DND-41 (cell line): Measurements from ENCODE around the gene RNF14.
A peak's percentile ranks its signal among the peaks of the same experiment; 100 is the strongest.

ENCODE experiments used
- ATAC-seq: fragments of 200-7000 bp; cut with Tn5 transposase; 3 replicates; pipeline ENCODE4 v1.9.1; 2021; ENCODE audit warnings: low read depth; ENCODE audit not compliant: insufficient read depth
- DNase-seq: peaks from one replicate; pipeline ENCODE4 v3.0.0-alpha.2; 2020
- H2AFZ ChIP-seq: 2 replicates; pipeline ENCODE4 v1.6.0; 2012; ENCODE audit warnings: low read depth, low read length
- H3K27ac ChIP-seq: 2 replicates; pipeline ENCODE4 v1.5.1; 2012; ENCODE audit warnings: low read length, inconsistent platforms
- H3K27me3 ChIP-seq: fragments of 200-600 bp; sonication (generic); 2 replicates; pipeline ENCODE4 v1.6.0; 2012; ENCODE audit warnings: low read length, mild to moderate bottlenecking, inconsistent platforms; ENCODE audit not compliant: insufficient read depth, poor library complexity
- H3K36me3 ChIP-seq: 2 replicates; pipeline ENCODE4 v1.5.1; 2012; ENCODE audit warnings: low read length, inconsistent platforms; ENCODE audit not compliant: insufficient read depth
- H3K4me1 ChIP-seq: 2 replicates; pipeline ENCODE4 v1.5.1; 2012; ENCODE audit warnings: mild to moderate bottlenecking, low read length; ENCODE audit not compliant: insufficient read depth
- H3K4me2 ChIP-seq: 2 replicates; pipeline ENCODE4 v1.6.0; 2012; ENCODE audit warnings: mild to moderate bottlenecking, moderate library complexity, low read length, inconsistent platforms; ENCODE audit not compliant: insufficient read depth
- H3K4me3 ChIP-seq, 2 experiments: fragments of 200-600 bp in 1 of 2; shearing (Covaris generic) in 1 of 2; 2 replicates each; pipeline ENCODE4 v1.5.1; 2012 to 2016; ENCODE audit warnings: inconsistent platforms in 2 of 2, low read length in 2 of 2, mild to moderate bottlenecking in 2 of 2, low read depth in 1 of 2, moderate library complexity in 1 of 2
- H3K79me2 ChIP-seq: 2 replicates; pipeline ENCODE4 v1.6.0; 2012; ENCODE audit warnings: low read length, inconsistent platforms; ENCODE audit not compliant: insufficient read depth
- H3K9ac ChIP-seq: 2 replicates; pipeline ENCODE4 v1.6.0; 2012; ENCODE audit warnings: low read depth, mild to moderate bottlenecking, inconsistent platforms, low read length, moderate library complexity
- H3K9me3 ChIP-seq: 2 replicates; pipeline ENCODE4 v1.5.1; 2012; ENCODE audit warnings: low read length, moderate library complexity, mild to moderate bottlenecking, inconsistent platforms; ENCODE audit not compliant: insufficient read depth, severe bottlenecking
- H4K20me1 ChIP-seq: 2 replicates; pipeline ENCODE4 v1.6.0; 2012; ENCODE audit warnings: low read length; ENCODE audit not compliant: insufficient read depth
- CTCF ChIP-seq: IDR thresholded peaks from 2 replicates; pipeline ENCODE4 v1.5.1; 2012; ENCODE audit warnings: borderline replicate concordance, low read length, moderate library complexity, mild to moderate bottlenecking; ENCODE audit not compliant: poor library complexity, severe bottlenecking; ENCODE audit errors: extremely low read depth
- EZH2 ChIP-seq: IDR thresholded peaks from 3 replicates; pipeline ENCODE4 v1.6.1; 2012; ENCODE audit warnings: borderline replicate concordance, low read depth, mild to moderate bottlenecking, moderate library complexity, low read length, inconsistent platforms; ENCODE audit not compliant: severe bottlenecking

The RNF14 gene

DNA sequence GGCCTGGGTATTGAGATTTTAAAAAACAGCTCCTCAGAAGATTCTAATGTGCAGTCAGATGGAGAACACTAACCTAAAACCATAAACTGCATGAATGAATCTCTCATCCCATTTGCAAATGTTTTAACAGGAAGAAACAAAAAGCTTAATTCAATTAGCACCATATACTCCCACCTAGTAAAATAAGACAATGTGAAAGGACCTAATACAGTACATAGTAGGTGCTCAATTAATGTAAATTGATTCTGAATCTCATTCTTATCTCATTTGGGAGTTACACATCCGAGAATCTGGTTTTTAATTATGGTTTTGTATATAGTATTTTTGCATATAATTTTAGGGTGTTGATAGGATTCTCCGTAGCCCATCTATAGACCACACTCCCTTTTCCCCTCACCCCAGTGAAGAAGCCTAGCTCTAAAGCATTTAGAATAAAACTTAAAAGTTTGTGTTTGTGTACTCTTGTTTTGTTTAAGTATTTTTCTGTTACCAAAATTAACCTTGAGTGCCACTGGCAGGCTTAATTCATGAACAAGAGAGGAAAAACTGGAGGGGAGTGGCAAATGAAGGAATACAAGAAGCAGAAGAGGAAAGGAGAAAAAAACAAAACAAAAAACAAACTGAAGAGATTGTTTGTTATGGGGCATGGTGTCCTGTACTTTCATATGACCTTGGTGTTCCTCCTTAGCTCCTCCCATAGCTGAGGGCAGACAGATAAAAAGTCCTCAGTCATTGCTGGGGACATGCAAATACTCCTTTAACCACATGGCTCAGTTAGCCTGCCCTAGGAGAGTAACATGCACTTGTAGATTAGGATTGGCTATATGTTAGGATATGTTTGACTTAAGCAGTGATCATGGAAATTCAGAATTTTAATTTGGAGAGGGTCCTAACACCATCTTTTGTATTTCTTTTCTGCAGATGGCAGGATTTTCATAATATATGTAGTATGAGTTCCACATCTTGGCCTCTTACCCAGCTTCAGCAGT is 1.2 kb downstream of the RNF14 start:
- no peak for ATAC-seq
- H2AFZ ChIP-seq: peak overlapping the region; percentile 93

DNA sequence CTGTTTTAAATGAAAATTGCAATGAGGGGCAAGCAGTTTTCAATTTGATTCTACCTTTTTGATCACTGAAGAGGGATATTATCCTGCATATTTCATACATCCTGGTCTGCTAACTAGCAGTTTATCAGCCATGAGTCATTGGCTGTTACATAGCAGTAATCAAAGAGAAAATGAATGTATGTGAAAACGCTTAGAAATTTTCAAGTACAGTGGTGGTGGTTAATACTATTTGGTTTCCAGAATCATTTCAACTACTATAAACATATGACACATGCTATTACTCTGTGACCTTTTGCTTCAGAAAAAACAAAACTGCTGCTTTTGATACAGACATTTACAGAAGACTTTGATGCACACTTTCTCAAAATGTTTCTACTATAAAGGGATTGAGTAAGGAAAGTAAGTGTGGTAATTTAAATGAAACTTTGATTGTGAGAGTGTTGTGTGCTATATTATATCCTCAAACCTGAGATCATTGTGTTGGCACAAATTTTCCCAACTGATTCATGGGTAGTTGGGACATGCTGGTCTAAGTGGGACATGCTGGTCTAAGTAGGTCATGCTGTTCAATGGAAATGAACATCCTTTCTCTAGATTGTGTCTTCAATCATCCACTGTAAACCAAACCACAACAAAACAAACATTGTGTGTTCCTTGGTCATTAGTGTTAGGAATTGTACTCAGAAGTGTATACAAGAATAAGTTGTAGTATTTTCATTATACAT is 5.1 kb downstream of the RNF14 start:
- Histone ChIP-seq H3K27me3 (no peaks in the 10 kb centered on the region), H3K4me3 (no peak overlapping the region), H4K20me1 (no peaks in the 10 kb centered on the region), H3K4me1 (peaks cover 16% of the 10 kb centered on the region), H3K4me2 (no peak overlapping the region), H3K9ac (no peak overlapping the region), H3K36me3 (peaks cover 68% of the 10 kb centered on the region), H2AFZ (no peak overlapping the region), H3K79me2 (peaks cover 43% of the 10 kb centered on the region), H3K9me3 (no peaks in the 10 kb centered on the region), H3K27ac (no peak overlapping the region)
- ATAC-seq (no peak), DNase-seq (no peak)
- no peak for TF ChIP-seq CTCF

More for the DNA sequence above, 1.2 kb downstream of the RNF14 start:
- Histone ChIP-seq H3K79me2 (peaks cover 40% of the 10 kb centered on the region), H3K9me3 (no peaks in the 10 kb centered on the region), H3K4me2 (peak overlapping the region; percentile 91), H3K9ac (peak overlapping the region; percentile 98), H3K4me1 (peaks cover 23% of the 10 kb centered on the region), H3K4me3 (peak overlapping the region; percentile 92 to 94), H3K27me3 (no peaks in the 10 kb centered on the region), H3K36me3 (peaks cover 34% of the 10 kb centered on the region), H4K20me1 (no peaks in the 10 kb centered on the region), H3K27ac (peak overlapping the region; percentile 97)
- TF ChIP-seq CTCF (no peak), EZH2 (no peak)
- peak; percentile 24 for DNase-seq

GRCh38 chr5:141976176-141976575 is 7.3 kb downstream of the RNF14 start:
- H3K9ac ChIP-seq: no peak overlapping the region
- DNase-seq (no peak), ATAC-seq (no peak)
- H2AFZ ChIP-seq: no peak overlapping the region
- H3K36me3 ChIP-seq: peaks cover 72% of the 10 kb centered on the region
- no peak overlapping the region for H3K27ac ChIP-seq
- no peak overlapping the region for H3K4me2 ChIP-seq
- no peak overlapping the region for H3K4me3 ChIP-seq
- TF ChIP-seq EZH2: no peak
- no peak for TF ChIP-seq CTCF
- H3K27me3 ChIP-seq: no peaks in the 10 kb centered on the region
- peaks cover 22% of the 10 kb centered on the region for H3K79me2 ChIP-seq
- peaks cover 3% of the 10 kb centered on the region; the same call in 1 of the 2 replicates for H3K4me1 ChIP-seq
- no peaks in the 10 kb centered on the region for H3K9me3 ChIP-seq
- no peaks in the 10 kb centered on the region for H4K20me1 ChIP-seq
